HL-60/S4 treated with phorbol 12-myristate 13-acetate at 8.2 ng/mL for 4 days and 3 days (cell line): ENCODE results near the gene HIRIP3.

Experiments used
- in situ Hi-C: fragments of 300-500 bp; cut with MboI; formaldehyde crosslinking; loops from 2 replicates; pipeline ENCODE4 v1.15.0; 2022; ENCODE audit warnings: low sequenced_read_pairs

The HIRIP3 gene

GRCh38 chr16:30000735-30001631 is 5.6 kb upstream of the HIRIP3 start:
- in situ Hi-C loops: no loop called here

GRCh38 chr16:29999605-30000004 is 4.2 kb upstream of the HIRIP3 start:
- in situ Hi-C loops: no loop called here

- in situ Hi-C loops: no loop called here
Measured at GRCh38 chr16:29996766-29997250, 1.4 kb upstream of the HIRIP3 start.

- in situ Hi-C loops: no loop called here
Measured at GRCh38 chr16:29995911-29996765, 721 bp upstream of the HIRIP3 start, which contains the start of gene INO80E. Gene INO80E (plus strand): TSS chr16:29996241. CDS start chr16:29996311, 70 bp downstream.

GRCh38 chr16:29994600-29995323 is 655 bp downstream of the HIRIP3 start:
- in situ Hi-C loops: no loop called here

GRCh38 chr16:29993903-29994599 is 1.4 kb downstream of the HIRIP3 start:
- in situ Hi-C loops: no loop called here

- in situ Hi-C loops: no loop called here
Measured at GRCh38 chr16:29993191-29993902, 2.1 kb downstream of the HIRIP3 start.

- in situ Hi-C loops: no loop called here
Measured at GRCh38 chr16:29992344-29992967, 3.0 kb downstream of the HIRIP3 start.

- in situ Hi-C loops: no loop called here
Measured at GRCh38 chr16:29991571-29991904, 3.9 kb downstream of the HIRIP3 start.

- in situ Hi-C loops: no loop called here
Measured at GRCh38 chr16:29990883-29991570, 4.4 kb downstream of the HIRIP3 start.

- in situ Hi-C loops: no loop called here
Measured at GRCh38 chr16:29990034-29990433, 5.4 kb downstream of the HIRIP3 start.

GRCh38 chr16:29989111-29989858 is 6.1 kb downstream of the HIRIP3 start:
- in situ Hi-C loops: no loop called here

- in situ Hi-C loops: no loop called here
Measured at GRCh38 chr16:29988346-29989075, 6.9 kb downstream of the HIRIP3 start.

- in situ Hi-C loops: no loop called here
Measured at GRCh38 chr16:29987371-29988085, 7.9 kb downstream of the HIRIP3 start.

GRCh38 chr16:29986931-29987330 is 8.5 kb downstream of the HIRIP3 start:
- in situ Hi-C loops: no loop called here

- in situ Hi-C loops: no loop called here
Measured at GRCh38 chr16:29986231-29986630, 9.2 kb downstream of the HIRIP3 start.
